HG03342 (cell line): ENCODE data around the gene NRSN2.
"Not testable (repeated sequence)": the region's sequence is repeated elsewhere in the genome, so short reads cannot be mapped to it uniquely, and the experiment has no call there.

Source experiments
- ATAC-seq: cut with Tn5 transposase; IDR thresholded peaks from one replicate; pipeline ENCODE4 v1.9.1; 2021; ENCODE audit warnings: mild to moderate bottlenecking, moderate library complexity; ENCODE audit not compliant: unreplicated experiment

NRSN2 gene

GRCh38 chr20:353166-353565 is 6.3 kb downstream of the NRSN2 start:
- no peak for ATAC-seq

GRCh38 chr20:354298-354977 is 7.5 kb downstream of the NRSN2 start:
- ATAC-seq = peak; percentile 91

GRCh38 chr20:356154-356553 is 9.2 kb downstream of the NRSN2 start:
- not testable (repeated sequence) for ATAC-seq

- no peak for ATAC-seq
Observed at GRCh38 chr20:356745-357144, 9.8 kb downstream of the NRSN2 start.

- no peak for ATAC-seq
Observed at GRCh38 chr20:358891-359555, 12.1 kb downstream of the NRSN2 start.

- ATAC-seq = peak; percentile 49
Observed at GRCh38 chr20:361561-361960, 14.7 kb downstream of the NRSN2 start.

- ATAC-seq = no peak
Observed at GRCh38 chr20:362271-363254, 15.7 kb downstream of the NRSN2 start.

GRCh38 chr20:363319-364078 is 16.6 kb downstream of the NRSN2 start:
- no peak for ATAC-seq

- ATAC-seq = no peak
Observed at GRCh38 chr20:364905-365794, 18.2 kb downstream of the NRSN2 start.

GRCh38 chr20:366041-366718 is 19.3 kb downstream of the NRSN2 start:
- ATAC-seq = no peak

- no peak for ATAC-seq
Observed at GRCh38 chr20:366719-367485, 20.0 kb downstream of the NRSN2 start.

GRCh38 chr20:367486-367887 is 20.6 kb downstream of the NRSN2 start:
- no peak for ATAC-seq

GRCh38 chr20:368915-369314 is 22.0 kb downstream of the NRSN2 start:
- ATAC-seq = no peak

- ATAC-seq = no peak
Observed at GRCh38 chr20:370151-370600, 23.3 kb downstream of the NRSN2 start.

GRCh38 chr20:370977-371754 is 24.3 kb downstream of the NRSN2 start:
- no peak for ATAC-seq

GRCh38 chr20:371755-372542 is 25.0 kb downstream of the NRSN2 start:
- no peak for ATAC-seq
